Measurements from ENCODE around the gene DGKH. TPM values are rescaled to one million over a fixed set of nuclear protein-coding genes. Genes with fewer than 3 reads are reported as not detected.
A peak's percentile ranks its signal among the peaks of the same experiment; 100 is the strongest.

DGKH gene
- total RNA-seq (22.4 TPM), polyA plus RNA-seq (1 to 10 TPM; 1.2 to 3.1 (median 2.3) TPM)

- peak within 1 kb of the TSS; percentile 63 to 95 (median 94) for H3K27ac Mint-ChIP-seq
- no peaks in the 10 kb centered on the region for H3K27me3 ChIP-seq (ENCODE audit: control insufficient read depth, insufficient read depth, low read length)
- H3K4me3 ChIP-seq (ENCODE audit: low read depth, low read length) = peak within 1 kb of the TSS; percentile 71
- no peaks in the 10 kb centered on the region for H3K36me3 ChIP-seq (ENCODE audit: control insufficient read depth, insufficient read depth, low read length)
- ATAC-seq (ENCODE audit: low read depth in 2 of 2) (peak; percentile 37 to 38), DNase-seq (peak in 2 of 3 donors; percentile 25 to 48)
- peaks cover 4% of the 10 kb centered on the region for H3K36me3 Mint-ChIP-seq
- H3K4me1 ChIP-seq (ENCODE audit: control insufficient read depth, insufficient read depth, low read length, poor library complexity, severe bottlenecking) = peaks cover 17% of the 10 kb centered on the region
- H3K27ac ChIP-seq (ENCODE audit: insufficient read depth, low read length, poor library complexity, severe bottlenecking) = peak within 1 kb of the TSS; percentile 61
- H3K27me3 Mint-ChIP-seq = no peaks in the 10 kb centered on the region
- H3K4me3 Mint-ChIP-seq = peak within 1 kb of the TSS; percentile 85 to 95 (median 93)
- no peaks in the 10 kb centered on the region for H3K9me3 Mint-ChIP-seq
- no peaks in the 10 kb centered on the region for H3K9me3 ChIP-seq (ENCODE audit: control insufficient read depth in 2 of 2, low read length in 2 of 2)
- H3K4me1 Mint-ChIP-seq = peaks cover 10 to 59% (median 31%) of the 10 kb centered on the region in 4 donors
Observed at GRCh38 chr13:42048342-42048683, at the start of gene DGKH. Gene DGKH, plus strand, starts transcription at chr13:42048648. Its CDS starts 126 bp downstream, at chr13:42048774.

GRCh38 chr13:42000846-42001245, 47.6 kb upstream of the DGKH start:
- Mint-ChIP-seq H3K27ac (no peak overlapping the region), H3K4me1 (peaks cover 0 to 3% (median 0%) of the 10 kb centered on the region in 4 donors), H3K27me3 (peaks cover 33% of the 10 kb centered on the region), H3K36me3 (no peaks in the 10 kb centered on the region), H3K9me3 (peaks cover 0 to 2% (median 0%) of the 10 kb centered on the region in 7 donors), H3K4me3 (no peak overlapping the region)
- no peak for ATAC-seq (ENCODE audit: low read depth in 2 of 2)
- Histone ChIP-seq H3K27ac (ENCODE audit: insufficient read depth, low read length, poor library complexity, severe bottlenecking) (no peak overlapping the region), H3K9me3 (ENCODE audit: control insufficient read depth in 2 of 2, low read length in 2 of 2) (no peaks in the 10 kb centered on the region), H3K4me1 (ENCODE audit: control insufficient read depth, insufficient read depth, low read length, poor library complexity, severe bottlenecking) (no peaks in the 10 kb centered on the region), H3K4me3 (ENCODE audit: low read depth, low read length) (no peak overlapping the region), H3K27me3 (ENCODE audit: control insufficient read depth, insufficient read depth, low read length) (peaks cover 5% of the 10 kb centered on the region), H3K36me3 (ENCODE audit: control insufficient read depth, insufficient read depth, low read length) (no peaks in the 10 kb centered on the region)
- DNase-seq = no peak

- peaks cover 5% of the 10 kb centered on the region for H3K27me3 ChIP-seq (ENCODE audit: control insufficient read depth, insufficient read depth, low read length)
- H3K9me3 ChIP-seq (ENCODE audit: control insufficient read depth in 2 of 2, low read length in 2 of 2) = no peaks in the 10 kb centered on the region
- no peak overlapping the region for H3K4me3 ChIP-seq (ENCODE audit: low read depth, low read length)
- H3K27ac ChIP-seq (ENCODE audit: insufficient read depth, low read length, poor library complexity, severe bottlenecking) = no peak overlapping the region
- Mint-ChIP-seq H3K4me1 (no peaks in the 10 kb centered on the region), H3K4me3 (no peak overlapping the region), H3K9me3 (peaks cover 0 to 2% (median 0%) of the 10 kb centered on the region in 7 donors), H3K36me3 (no peaks in the 10 kb centered on the region), H3K27me3 (peaks cover 40% of the 10 kb centered on the region), H3K27ac (no peak overlapping the region)
- no peak for DNase-seq
- no peak for ATAC-seq (ENCODE audit: low read depth in 2 of 2)
- no peaks in the 10 kb centered on the region for H3K36me3 ChIP-seq (ENCODE audit: control insufficient read depth, insufficient read depth, low read length)
- no peaks in the 10 kb centered on the region for H3K4me1 ChIP-seq (ENCODE audit: control insufficient read depth, insufficient read depth, low read length, poor library complexity, severe bottlenecking)
Observed at GRCh38 chr13:42001580-42001979, 46.9 kb upstream of the DGKH start.

- no peaks in the 10 kb centered on the region for H3K9me3 ChIP-seq (ENCODE audit: control insufficient read depth in 2 of 2, low read length in 2 of 2)
- no peak overlapping the region for H3K27ac ChIP-seq (ENCODE audit: insufficient read depth, low read length, poor library complexity, severe bottlenecking)
- no peak for ATAC-seq (ENCODE audit: low read depth in 2 of 2)
- Mint-ChIP-seq H3K4me1 (no peaks in the 10 kb centered on the region), H3K27me3 (peaks cover 40% of the 10 kb centered on the region), H3K36me3 (no peaks in the 10 kb centered on the region), H3K27ac (no peak overlapping the region), H3K4me3 (no peak overlapping the region), H3K9me3 (peaks cover 0 to 2% (median 0%) of the 10 kb centered on the region in 7 donors)
- peaks cover 5% of the 10 kb centered on the region for H3K27me3 ChIP-seq (ENCODE audit: control insufficient read depth, insufficient read depth, low read length)
- no peaks in the 10 kb centered on the region for H3K4me1 ChIP-seq (ENCODE audit: control insufficient read depth, insufficient read depth, low read length, poor library complexity, severe bottlenecking)
- no peaks in the 10 kb centered on the region for H3K36me3 ChIP-seq (ENCODE audit: control insufficient read depth, insufficient read depth, low read length)
- no peak overlapping the region for H3K4me3 ChIP-seq (ENCODE audit: low read depth, low read length)
- no peak for DNase-seq
Observed at GRCh38 chr13:42002066-42002465, 46.4 kb upstream of the DGKH start.

GRCh38 chr13:42007844-42008243, 40.6 kb upstream of the DGKH start:
- Histone ChIP-seq H3K4me3 (ENCODE audit: low read depth, low read length) (no peak overlapping the region), H3K4me1 (ENCODE audit: control insufficient read depth, insufficient read depth, low read length, poor library complexity, severe bottlenecking) (no peaks in the 10 kb centered on the region), H3K9me3 (ENCODE audit: control insufficient read depth in 2 of 2, low read length in 2 of 2) (no peaks in the 10 kb centered on the region), H3K27me3 (ENCODE audit: control insufficient read depth, insufficient read depth, low read length) (no peaks in the 10 kb centered on the region), H3K27ac (ENCODE audit: insufficient read depth, low read length, poor library complexity, severe bottlenecking) (no peak overlapping the region), H3K36me3 (ENCODE audit: control insufficient read depth, insufficient read depth, low read length) (no peaks in the 10 kb centered on the region)
- peaks cover 43% of the 10 kb centered on the region for H3K27me3 Mint-ChIP-seq
- H3K9me3 Mint-ChIP-seq = no peaks in the 10 kb centered on the region
- DNase-seq (no peak), ATAC-seq (ENCODE audit: low read depth in 2 of 2) (no peak)
- H3K4me1 Mint-ChIP-seq = no peaks in the 10 kb centered on the region
- no peak overlapping the region for H3K27ac Mint-ChIP-seq
- H3K4me3 Mint-ChIP-seq = no peak overlapping the region
- H3K36me3 Mint-ChIP-seq = no peaks in the 10 kb centered on the region

- Mint-ChIP-seq H3K27me3 (peaks cover 39% of the 10 kb centered on the region), H3K4me3 (no peak overlapping the region), H3K36me3 (no peaks in the 10 kb centered on the region), H3K4me1 (no peaks in the 10 kb centered on the region), H3K9me3 (no peaks in the 10 kb centered on the region), H3K27ac (no peak overlapping the region)
- Histone ChIP-seq H3K27ac (ENCODE audit: insufficient read depth, low read length, poor library complexity, severe bottlenecking) (no peak overlapping the region), H3K27me3 (ENCODE audit: control insufficient read depth, insufficient read depth, low read length) (no peaks in the 10 kb centered on the region), H3K36me3 (ENCODE audit: control insufficient read depth, insufficient read depth, low read length) (no peaks in the 10 kb centered on the region), H3K4me1 (ENCODE audit: control insufficient read depth, insufficient read depth, low read length, poor library complexity, severe bottlenecking) (no peaks in the 10 kb centered on the region), H3K9me3 (ENCODE audit: control insufficient read depth in 2 of 2, low read length in 2 of 2) (no peaks in the 10 kb centered on the region), H3K4me3 (ENCODE audit: low read depth, low read length) (no peak overlapping the region)
- DNase-seq (no peak), ATAC-seq (ENCODE audit: low read depth in 2 of 2) (no peak)
Observed at GRCh38 chr13:42009057-42009456, 39.4 kb upstream of the DGKH start.

- Histone ChIP-seq H3K27ac (ENCODE audit: insufficient read depth, low read length, poor library complexity, severe bottlenecking) (no peak overlapping the region), H3K9me3 (ENCODE audit: control insufficient read depth in 2 of 2, low read length in 2 of 2) (no peaks in the 10 kb centered on the region), H3K36me3 (ENCODE audit: control insufficient read depth, insufficient read depth, low read length) (no peaks in the 10 kb centered on the region), H3K27me3 (ENCODE audit: control insufficient read depth, insufficient read depth, low read length) (no peaks in the 10 kb centered on the region), H3K4me1 (ENCODE audit: control insufficient read depth, insufficient read depth, low read length, poor library complexity, severe bottlenecking) (no peaks in the 10 kb centered on the region), H3K4me3 (ENCODE audit: low read depth, low read length) (no peak overlapping the region)
- H3K36me3 Mint-ChIP-seq = no peaks in the 10 kb centered on the region
- no peak for DNase-seq
- H3K9me3 Mint-ChIP-seq = no peaks in the 10 kb centered on the region
- H3K4me1 Mint-ChIP-seq = no peaks in the 10 kb centered on the region
- no peak overlapping the region for H3K4me3 Mint-ChIP-seq
- no peak for ATAC-seq (ENCODE audit: low read depth in 2 of 2)
- H3K27me3 Mint-ChIP-seq = peaks cover 40% of the 10 kb centered on the region
- no peak overlapping the region for H3K27ac Mint-ChIP-seq
Observed at GRCh38 chr13:42011601-42012350, 36.7 kb upstream of the DGKH start.

- no peak for ATAC-seq (ENCODE audit: low read depth in 2 of 2)
- no peak overlapping the region for H3K4me3 ChIP-seq (ENCODE audit: low read depth, low read length)
Observed at GRCh38 chr13:42014119-42014518, 34.3 kb upstream of the DGKH start.

More at GRCh38 chr13:42014119-42014518, 34.3 kb upstream of the DGKH start:
- Mint-ChIP-seq H3K4me3 (no peak overlapping the region), H3K9me3 (peaks cover 0 to 2% (median 0%) of the 10 kb centered on the region in 7 donors), H3K4me1 (no peaks in the 10 kb centered on the region), H3K36me3 (no peaks in the 10 kb centered on the region), H3K27ac (no peak overlapping the region), H3K27me3 (peaks cover 44% of the 10 kb centered on the region)
- Histone ChIP-seq H3K9me3 (ENCODE audit: control insufficient read depth in 2 of 2, low read length in 2 of 2) (no peaks in the 10 kb centered on the region), H3K4me1 (ENCODE audit: control insufficient read depth, insufficient read depth, low read length, poor library complexity, severe bottlenecking) (no peaks in the 10 kb centered on the region), H3K27me3 (ENCODE audit: control insufficient read depth, insufficient read depth, low read length) (no peaks in the 10 kb centered on the region), H3K27ac (ENCODE audit: insufficient read depth, low read length, poor library complexity, severe bottlenecking) (no peak overlapping the region), H3K36me3 (ENCODE audit: control insufficient read depth, insufficient read depth, low read length) (no peaks in the 10 kb centered on the region)
- no peak for DNase-seq

All from CD4-positive, CD25-positive, alpha-beta regulatory T cell (primary cell).